Coronary artery (tissue), 2 donors: Measurements from ENCODE around the gene TAS2R41.

Experiments used
- DNase-seq: peaks from one replicate; pipeline ENCODE4 v3.0.0-alpha.2; 2017; ENCODE audit warnings: low spot score
- H3K27ac ChIP-seq, 2 donors: fragments of 200-600 bp; sonication (generic); one replicate each; pipeline ENCODE4 v1.5.1; 2016 to 2019
- H3K4me3 ChIP-seq: fragments of 200-600 bp; sonication (generic); 2 replicates; pipeline ENCODE4 v1.5.1; 2016; ENCODE audit warnings: mild to moderate bottlenecking, moderate library complexity
- TF ChIP-seq, protein P1 (sequence below): fragments of 200-600 bp; sonication (generic); IDR thresholded peaks from one replicate; pipeline ENCODE4 v1.5.1; 2019; ENCODE audit warnings: antibody characterized with exemption

Gene TAS2R41

DNA sequence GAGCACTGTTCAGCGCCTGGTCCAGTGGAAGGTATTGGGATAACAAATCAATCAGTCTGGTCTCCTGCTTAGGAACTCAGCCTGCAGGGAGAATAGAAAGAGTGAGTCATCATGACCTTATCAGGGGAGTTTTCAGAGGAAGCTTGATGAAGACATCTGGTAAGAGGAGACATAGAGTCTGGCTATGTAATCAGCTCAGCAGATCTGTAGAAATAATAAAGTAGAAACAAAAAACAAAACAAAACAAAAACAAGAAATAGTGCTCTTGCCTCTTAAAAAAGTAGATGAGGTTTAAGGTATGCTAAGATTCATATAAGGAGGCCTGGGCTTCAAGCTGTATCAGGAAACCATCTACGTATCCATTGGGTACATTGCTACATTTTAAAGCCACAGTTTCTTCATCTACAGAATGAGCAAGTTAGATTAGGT lies 14.4 kb downstream of the TAS2R41 start:
- Histone ChIP-seq H3K4me3 (no peak overlapping the region), H3K27ac (no peak overlapping the region)
- TF ChIP-seq, protein P1, sequence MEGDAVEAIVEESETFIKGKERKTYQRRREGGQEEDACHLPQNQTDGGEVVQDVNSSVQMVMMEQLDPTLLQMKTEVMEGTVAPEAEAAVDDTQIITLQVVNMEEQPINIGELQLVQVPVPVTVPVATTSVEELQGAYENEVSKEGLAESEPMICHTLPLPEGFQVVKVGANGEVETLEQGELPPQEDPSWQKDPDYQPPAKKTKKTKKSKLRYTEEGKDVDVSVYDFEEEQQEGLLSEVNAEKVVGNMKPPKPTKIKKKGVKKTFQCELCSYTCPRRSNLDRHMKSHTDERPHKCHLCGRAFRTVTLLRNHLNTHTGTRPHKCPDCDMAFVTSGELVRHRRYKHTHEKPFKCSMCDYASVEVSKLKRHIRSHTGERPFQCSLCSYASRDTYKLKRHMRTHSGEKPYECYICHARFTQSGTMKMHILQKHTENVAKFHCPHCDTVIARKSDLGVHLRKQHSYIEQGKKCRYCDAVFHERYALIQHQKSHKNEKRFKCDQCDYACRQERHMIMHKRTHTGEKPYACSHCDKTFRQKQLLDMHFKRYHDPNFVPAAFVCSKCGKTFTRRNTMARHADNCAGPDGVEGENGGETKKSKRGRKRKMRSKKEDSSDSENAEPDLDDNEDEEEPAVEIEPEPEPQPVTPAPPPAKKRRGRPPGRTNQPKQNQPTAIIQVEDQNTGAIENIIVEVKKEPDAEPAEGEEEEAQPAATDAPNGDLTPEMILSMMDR: no peak
- DNase-seq: no peak

GRCh38 chr7:143492799-143493739 lies 15.4 kb downstream of the TAS2R41 start:
- TF ChIP-seq, protein P1: no peak
- DNase-seq: no peak
- H3K4me3 ChIP-seq: no peak overlapping the region
- no peak overlapping the region for H3K27ac ChIP-seq

GRCh38 chr7:143493751-143494150 lies 16.1 kb downstream of the TAS2R41 start:
- Histone ChIP-seq H3K27ac (no peak overlapping the region), H3K4me3 (no peak overlapping the region)
- TF ChIP-seq, protein P1: no peak
- no peak for DNase-seq

DNA sequence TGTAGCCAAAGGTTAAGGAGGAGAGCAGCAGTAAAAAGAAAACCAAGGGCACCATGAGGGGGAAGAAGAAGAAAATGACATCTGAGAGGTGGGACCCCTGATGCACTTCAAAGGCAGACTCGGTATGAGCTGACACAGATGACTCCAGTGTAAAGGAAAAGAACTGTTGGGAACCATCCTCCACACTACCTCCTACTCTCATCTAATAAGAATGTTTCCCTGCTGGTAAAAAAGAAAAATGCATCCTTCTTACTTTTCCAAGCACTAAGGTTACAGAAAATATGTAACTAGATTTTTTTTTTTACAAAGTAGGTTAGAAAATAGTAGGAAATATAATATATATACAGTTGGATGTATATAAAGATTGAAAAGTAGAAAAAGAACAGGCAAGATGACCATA lies 16.9 kb downstream of the TAS2R41 start:
- H3K4me3 ChIP-seq: no peak overlapping the region
- TF ChIP-seq, protein P1: no peak
- DNase-seq: no peak
- no peak overlapping the region for H3K27ac ChIP-seq

- DNase-seq: no peak
- TF ChIP-seq, protein P1: no peak
- H3K27ac ChIP-seq: no peak overlapping the region
- H3K4me3 ChIP-seq: no peak overlapping the region
Observed at GRCh38 chr7:143495851-143496250, 18.2 kb downstream of the TAS2R41 start.

DNA sequence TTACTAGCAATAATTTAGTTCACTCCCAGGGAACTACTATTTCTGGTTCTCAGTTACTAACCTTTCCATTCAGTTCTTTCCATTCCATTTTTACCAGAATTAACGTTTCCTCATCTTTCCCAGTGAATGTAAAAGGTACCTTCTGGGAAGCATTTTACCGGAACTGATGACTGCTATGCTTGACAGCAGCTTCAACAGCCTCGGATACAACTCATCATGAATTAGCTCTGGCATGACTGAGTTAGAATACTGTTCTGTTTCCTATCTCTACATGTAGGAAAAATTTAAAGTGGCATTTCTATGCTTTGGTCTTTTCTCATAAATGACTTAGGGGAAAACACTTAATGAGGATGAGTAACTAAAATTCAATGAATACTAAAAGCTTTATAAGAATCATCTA lies 18.6 kb downstream of the TAS2R41 start:
- TF ChIP-seq, protein P1: no peak
- no peak overlapping the region for H3K4me3 ChIP-seq
- no peak overlapping the region for H3K27ac ChIP-seq
- no peak for DNase-seq
